ENCODE results near the gene TEAD1. TPM values are rescaled to one million over a fixed set of nuclear protein-coding genes. Genes with fewer than 3 reads are reported as not detected.

Gene TEAD1
- total and polyA plus RNA-seq, 9 donors = 20.0 to 84.1 (median 67.6) TPM

DNA sequence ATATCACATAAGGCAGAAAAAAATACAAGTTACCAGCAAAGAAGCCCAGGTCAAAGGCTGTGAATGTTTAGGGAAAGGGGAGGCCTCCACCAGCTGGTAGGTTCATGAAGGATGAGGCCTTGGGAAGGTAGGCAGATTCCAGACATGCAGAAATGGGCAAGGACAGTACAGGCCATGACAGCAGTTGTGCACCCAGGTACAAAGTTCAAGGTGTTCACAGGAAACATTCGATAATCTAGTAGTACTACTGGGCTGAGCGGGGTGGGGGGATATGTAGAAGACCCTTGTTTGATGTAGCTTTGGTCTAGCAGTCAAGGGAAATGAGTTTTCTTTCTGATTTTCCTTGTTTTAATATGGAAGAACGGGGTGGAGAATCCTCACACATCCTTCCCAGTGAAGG is 182.1 kb downstream of the TEAD1 start:
- Histone ChIP-seq H3K36me3 (no peaks in the 10 kb centered on the region), H3K4me3 (no peak overlapping the region), H3K27ac (no peak overlapping the region), H3K4me1 (ENCODE audit: insufficient read depth) (peaks cover 13% of the 10 kb centered on the region), H3K9me3 (no peaks in the 10 kb centered on the region), H3K27me3 (no peaks in the 10 kb centered on the region)
- intact Hi-C loops (cut with DNase I) = no loop called here
- TF ChIP-seq, protein P1, sequence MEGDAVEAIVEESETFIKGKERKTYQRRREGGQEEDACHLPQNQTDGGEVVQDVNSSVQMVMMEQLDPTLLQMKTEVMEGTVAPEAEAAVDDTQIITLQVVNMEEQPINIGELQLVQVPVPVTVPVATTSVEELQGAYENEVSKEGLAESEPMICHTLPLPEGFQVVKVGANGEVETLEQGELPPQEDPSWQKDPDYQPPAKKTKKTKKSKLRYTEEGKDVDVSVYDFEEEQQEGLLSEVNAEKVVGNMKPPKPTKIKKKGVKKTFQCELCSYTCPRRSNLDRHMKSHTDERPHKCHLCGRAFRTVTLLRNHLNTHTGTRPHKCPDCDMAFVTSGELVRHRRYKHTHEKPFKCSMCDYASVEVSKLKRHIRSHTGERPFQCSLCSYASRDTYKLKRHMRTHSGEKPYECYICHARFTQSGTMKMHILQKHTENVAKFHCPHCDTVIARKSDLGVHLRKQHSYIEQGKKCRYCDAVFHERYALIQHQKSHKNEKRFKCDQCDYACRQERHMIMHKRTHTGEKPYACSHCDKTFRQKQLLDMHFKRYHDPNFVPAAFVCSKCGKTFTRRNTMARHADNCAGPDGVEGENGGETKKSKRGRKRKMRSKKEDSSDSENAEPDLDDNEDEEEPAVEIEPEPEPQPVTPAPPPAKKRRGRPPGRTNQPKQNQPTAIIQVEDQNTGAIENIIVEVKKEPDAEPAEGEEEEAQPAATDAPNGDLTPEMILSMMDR (IDR thresholded peaks at IDR 0.05) = no peak
- TF ChIP-seq POLR2A (IDR thresholded peaks at IDR 0.05) (no peak), EP300 (IDR thresholded peaks at IDR 0.05) (no peak)
- DNase-seq = no peak
- 92 to 96% (median 94%) methylated on average over 3 of the region's 3 CpGs for whole genome bisulfite sequencing, 3 donors

DNA sequence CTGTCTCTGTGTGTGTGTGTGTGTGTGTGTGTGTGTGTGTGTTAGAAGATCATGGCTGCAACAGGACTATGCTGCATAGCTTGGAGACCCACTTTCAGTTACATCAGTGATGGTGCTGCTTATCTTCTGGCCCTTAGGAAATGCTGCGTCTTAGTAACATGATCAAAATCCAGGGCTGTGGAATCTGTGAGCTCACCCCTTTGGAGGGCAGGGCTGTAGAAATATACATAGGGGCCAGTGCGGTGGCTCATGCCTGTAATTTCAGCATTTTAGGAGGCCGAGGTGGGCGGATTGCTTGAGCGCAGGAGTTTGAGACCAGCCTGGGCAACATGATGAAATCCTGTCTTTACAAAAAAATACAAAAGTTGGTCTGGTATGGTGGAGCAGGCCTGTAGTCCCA is 183.4 kb downstream of the TEAD1 start:
- Histone ChIP-seq H3K36me3 (no peaks in the 10 kb centered on the region), H3K27me3 (no peaks in the 10 kb centered on the region), H3K4me3 (no peak overlapping the region), H3K9me3 (no peaks in the 10 kb centered on the region), H3K4me1 (ENCODE audit: insufficient read depth) (peaks cover 13% of the 10 kb centered on the region), H3K27ac (no peak overlapping the region)
- TF ChIP-seq POLR2A (IDR thresholded peaks at IDR 0.05) (no peak), EP300 (IDR thresholded peaks at IDR 0.05) (no peak)
- TF ChIP-seq, protein P1 (IDR thresholded peaks at IDR 0.05) = no peak
- 93 to 97% (median 97%) methylated on average over 5 of the region's 5 CpGs for WGBS, 3 donors
- intact Hi-C loops (cut with DNase I) = no loop called here
- DNase-seq = no peak

DNA sequence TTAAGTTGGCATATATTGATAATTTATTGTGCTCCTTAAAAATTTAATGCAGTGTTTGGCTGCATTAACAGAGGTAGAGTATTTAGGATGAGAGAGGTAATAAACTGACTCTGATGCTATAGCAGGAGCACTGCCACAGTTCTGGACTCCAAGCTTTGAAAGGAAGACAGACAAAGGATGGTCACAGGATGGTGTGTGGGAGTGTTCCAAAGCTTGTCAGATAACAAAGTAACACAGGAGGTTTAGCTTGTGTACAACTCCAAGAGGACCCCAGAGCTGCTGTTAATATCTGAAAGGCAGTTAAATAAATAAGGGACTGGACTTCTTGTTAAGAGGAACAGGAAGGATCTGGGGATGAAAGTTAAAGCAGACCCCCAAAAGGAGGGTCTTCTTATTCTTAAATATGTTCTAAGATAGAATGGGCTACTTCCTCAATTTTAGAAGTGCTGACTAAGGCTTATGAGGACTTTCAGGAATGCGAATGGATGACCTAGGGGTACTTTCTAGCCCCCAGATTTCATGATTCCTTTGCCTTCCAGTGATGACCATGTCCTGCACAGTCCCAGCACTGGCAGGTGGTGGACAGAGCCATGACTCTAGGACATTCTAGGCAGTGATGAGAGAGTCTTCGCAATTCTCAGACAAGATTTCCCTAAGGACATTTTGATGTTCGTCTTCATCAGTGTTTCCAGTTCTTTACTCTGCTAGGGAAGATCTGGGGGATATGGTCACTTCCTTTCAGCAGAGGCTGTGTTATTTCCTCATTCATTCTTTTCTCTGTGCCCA is 185.8 kb downstream of the TEAD1 start:
- no peak for DNase-seq
- no peaks in the 10 kb centered on the region for H3K9me3 ChIP-seq
- H3K36me3 ChIP-seq = no peaks in the 10 kb centered on the region
- intact Hi-C loops (cut with DNase I) = no loop called here
- H3K4me3 ChIP-seq = no peak overlapping the region
- TF ChIP-seq POLR2A (IDR thresholded peaks at IDR 0.05) = no peak
- TF ChIP-seq, protein P1 (IDR thresholded peaks at IDR 0.05) = no peak
- no peak for TF ChIP-seq EP300 (IDR thresholded peaks at IDR 0.05)
- H3K27me3 ChIP-seq = no peaks in the 10 kb centered on the region
- H3K27ac ChIP-seq = no peak overlapping the region
- 97% methylated on average over 3 of the region's 3 CpGs for WGBS, 3 donors
- peaks cover 4% of the 10 kb centered on the region for H3K4me1 ChIP-seq (ENCODE audit: insufficient read depth)

DNA sequence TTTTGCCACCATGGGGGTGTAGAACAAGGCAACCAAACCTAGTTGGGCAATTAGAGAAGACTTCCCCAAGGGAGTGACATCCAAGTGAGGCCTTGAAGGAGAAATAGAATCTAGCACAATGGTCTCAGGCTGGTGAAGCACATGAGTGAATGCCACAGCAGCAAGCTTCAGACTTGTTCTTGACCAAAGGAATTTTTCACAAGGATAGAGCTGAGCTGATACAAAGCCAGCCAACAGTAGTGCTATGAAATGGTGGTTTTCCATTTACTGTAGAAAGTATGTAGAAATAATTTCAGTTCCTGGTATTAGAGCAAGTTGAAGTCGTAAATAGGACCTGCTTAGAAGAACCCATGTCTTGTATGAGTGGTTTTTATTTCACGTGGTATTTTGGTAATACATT is 186.6 kb downstream of the TEAD1 start:
- peaks cover 4% of the 10 kb centered on the region for H3K4me1 ChIP-seq (ENCODE audit: insufficient read depth)
- H3K36me3 ChIP-seq = no peaks in the 10 kb centered on the region
- H3K9me3 ChIP-seq = no peaks in the 10 kb centered on the region
- intact Hi-C loops (cut with DNase I) = no loop called here
- H3K27me3 ChIP-seq = no peaks in the 10 kb centered on the region
- no peak overlapping the region for H3K4me3 ChIP-seq
- no peak for DNase-seq
- H3K27ac ChIP-seq = no peak overlapping the region
- TF ChIP-seq POLR2A (IDR thresholded peaks at IDR 0.05) = no peak
- TF ChIP-seq, protein P1 (IDR thresholded peaks at IDR 0.05) = no peak
- no peak for TF ChIP-seq EP300 (IDR thresholded peaks at IDR 0.05)
- WGBS, 3 donors = 85 to 94% (median 89%) methylated on average over 2 of the region's 2 CpGs
